Islet of Langerhans (tissue), 1 donor: ENCODE data around the gene AJM1.
"Not testable (repeated sequence)": the region's sequence is repeated elsewhere in the genome, so short reads cannot be mapped to it uniquely, and the experiment has no call there.

Source experiments
- FAIRE-seq: peaks from one replicate; lab custom pipeline; 2011; peaks lifted over from hg19 to GRCh38; lab: Jason Lieb, UNC

The AJM1 gene

DNA sequence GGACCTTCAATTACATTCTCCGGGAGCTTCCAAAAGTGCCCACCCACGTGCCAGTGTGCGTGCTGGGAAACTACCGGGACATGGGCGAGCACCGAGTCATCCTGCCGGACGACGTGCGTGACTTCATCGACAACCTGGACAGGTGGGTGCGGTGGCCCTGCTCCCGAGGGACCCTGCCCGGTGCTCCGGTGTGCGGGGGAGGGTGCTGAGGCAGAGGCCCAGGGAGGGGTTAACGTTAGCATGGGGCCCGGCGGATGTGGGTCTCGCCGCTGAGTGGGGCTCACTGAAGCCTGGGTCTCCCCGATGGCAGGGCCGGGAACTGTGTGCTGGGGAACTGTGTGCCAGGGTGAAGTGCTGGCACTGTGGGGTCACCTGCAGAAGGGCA is 10.6 kb upstream of the AJM1 start:
- no peak for FAIRE-seq

DNA sequence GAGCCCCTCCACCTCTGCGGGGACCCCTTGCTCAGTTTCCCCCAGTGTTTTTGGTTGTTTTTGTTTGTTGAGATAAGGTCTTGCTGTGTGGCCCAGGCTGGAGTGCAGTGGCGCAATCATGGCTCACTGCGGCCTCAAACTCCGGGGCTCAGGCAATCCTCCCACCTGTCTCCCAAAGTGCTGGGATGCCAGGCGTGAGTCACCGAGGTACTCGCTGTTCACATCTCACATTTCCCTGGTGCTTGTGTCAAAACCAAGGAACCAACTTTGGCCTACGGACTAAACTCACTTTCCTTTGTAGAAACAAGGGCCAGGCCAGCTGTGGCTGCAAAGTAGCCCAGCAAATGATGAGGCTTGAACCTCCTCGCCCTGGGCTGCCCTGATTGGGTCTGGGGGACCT is 9.7 kb upstream of the AJM1 start:
- FAIRE-seq, result no peak

DNA sequence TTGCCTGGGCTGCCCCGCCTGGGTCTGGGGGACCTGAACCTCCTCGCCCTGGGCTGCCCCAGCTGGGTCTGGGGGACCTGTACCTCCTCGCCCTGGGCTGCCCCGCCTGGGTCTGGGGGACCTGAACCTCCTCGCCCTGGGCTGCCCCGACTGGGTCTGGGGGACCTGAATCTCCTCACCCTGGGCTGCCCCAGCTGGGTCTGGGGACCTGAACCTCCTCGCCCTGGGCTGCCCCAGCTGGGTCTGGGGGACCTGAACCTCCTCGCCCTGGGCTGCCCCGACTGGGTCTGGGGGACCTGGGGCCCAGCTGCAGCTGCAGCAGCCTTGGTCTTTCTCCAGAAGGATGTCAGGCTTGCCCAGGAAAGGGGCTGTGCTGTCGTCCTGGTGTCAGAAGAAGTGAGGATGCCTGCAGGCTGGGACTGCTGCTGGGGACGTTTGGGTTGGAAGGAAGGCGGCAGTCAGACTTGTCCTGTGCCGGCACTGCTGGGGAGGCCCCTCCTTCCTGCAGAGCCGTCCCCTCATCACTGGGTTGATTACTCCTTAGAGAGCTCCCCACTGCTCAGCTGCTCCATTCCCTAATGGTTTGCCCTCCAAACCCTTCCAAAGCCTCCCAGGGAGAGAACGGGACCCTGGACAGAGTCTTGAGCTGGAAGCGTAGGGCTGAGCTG is 8.8 kb upstream of the AJM1 start:
- FAIRE-seq, result not testable (repeated sequence)

DNA sequence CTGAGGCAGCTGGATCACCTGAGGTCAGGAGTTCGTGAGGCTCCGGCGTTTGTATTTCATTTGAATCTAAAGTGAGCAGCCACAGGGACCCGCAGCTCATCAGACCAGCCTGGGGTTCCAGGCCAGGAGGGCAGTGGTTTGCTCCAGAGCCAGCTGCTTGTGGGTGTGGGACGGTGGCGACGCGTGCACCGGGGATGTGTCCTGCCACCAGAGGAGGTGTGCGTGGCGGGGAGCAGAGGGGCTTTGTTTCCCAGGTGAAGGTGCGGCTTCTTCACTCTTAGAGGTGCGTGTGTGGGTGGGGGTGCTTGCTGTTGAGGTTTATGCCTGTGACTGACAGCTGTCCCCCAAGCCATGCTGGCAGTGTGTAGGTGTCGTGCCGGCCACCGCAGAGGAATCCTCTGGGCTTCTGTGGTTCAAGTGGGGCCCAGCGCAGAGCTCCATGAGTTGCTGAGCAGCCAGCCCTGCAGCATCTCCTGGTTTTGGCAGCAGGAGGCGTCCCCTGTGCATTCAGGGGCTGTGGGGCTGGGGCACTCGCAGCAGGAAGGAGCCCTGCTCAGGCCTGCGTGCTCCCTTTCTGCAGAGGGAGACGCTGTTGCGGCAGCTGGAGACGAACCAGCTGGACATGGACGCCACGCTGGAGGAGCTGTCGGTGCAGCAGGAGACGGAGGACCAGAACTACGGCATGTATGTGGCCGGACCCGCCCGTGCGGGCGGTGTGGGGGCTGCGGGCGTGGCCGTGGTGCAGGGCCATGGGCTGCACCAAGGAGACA is 6.9 kb upstream of the AJM1 start:
- FAIRE-seq, result no peak

DNA sequence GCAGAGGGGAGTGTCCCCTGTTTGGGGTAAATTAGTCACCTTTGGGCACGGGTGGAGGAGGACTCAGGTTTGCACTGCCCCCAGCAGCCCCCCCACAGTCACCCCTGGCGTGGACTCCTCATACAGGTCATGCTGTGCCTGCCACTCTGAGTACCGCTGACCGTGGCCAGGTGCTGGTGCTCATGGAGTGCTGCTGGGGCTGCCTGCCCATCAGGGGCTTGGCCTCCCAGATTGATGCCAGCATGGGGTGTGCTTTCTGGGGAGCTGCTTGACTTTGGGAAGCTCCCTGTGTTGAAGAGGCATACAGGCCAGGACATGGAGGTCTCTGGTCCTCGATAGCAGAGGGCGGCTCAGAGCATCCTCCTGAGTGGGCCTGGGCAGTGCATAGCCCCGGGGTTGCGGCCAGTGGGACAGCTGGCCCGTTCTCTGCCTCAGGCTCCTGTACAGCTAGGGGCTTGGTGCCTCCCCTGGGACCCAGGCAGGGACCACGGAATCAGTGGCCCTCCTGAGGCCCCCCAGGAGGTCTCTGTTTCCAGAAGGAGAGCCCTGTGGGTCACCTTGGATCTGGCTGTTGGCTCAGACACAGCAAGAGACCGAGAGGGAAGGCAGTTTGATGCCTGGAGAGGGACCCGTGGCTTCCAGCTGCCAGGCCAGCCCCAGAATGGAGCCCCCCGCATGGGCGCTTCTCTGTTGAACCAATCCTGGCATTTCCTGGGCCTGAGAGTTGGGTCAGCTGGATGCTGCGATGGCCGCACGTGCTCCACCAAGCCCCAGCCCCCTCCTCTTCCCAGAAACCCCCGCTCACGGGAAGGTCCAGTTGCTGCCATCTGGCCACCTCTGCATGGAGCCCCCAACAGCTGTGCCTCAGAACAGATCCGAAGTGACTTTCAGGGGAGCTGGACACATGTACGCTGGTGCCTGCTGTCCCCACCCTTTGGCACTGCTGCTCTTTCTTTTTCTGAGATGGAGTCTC is 6.1 kb upstream of the AJM1 start:
- FAIRE-seq, result no peak

DNA sequence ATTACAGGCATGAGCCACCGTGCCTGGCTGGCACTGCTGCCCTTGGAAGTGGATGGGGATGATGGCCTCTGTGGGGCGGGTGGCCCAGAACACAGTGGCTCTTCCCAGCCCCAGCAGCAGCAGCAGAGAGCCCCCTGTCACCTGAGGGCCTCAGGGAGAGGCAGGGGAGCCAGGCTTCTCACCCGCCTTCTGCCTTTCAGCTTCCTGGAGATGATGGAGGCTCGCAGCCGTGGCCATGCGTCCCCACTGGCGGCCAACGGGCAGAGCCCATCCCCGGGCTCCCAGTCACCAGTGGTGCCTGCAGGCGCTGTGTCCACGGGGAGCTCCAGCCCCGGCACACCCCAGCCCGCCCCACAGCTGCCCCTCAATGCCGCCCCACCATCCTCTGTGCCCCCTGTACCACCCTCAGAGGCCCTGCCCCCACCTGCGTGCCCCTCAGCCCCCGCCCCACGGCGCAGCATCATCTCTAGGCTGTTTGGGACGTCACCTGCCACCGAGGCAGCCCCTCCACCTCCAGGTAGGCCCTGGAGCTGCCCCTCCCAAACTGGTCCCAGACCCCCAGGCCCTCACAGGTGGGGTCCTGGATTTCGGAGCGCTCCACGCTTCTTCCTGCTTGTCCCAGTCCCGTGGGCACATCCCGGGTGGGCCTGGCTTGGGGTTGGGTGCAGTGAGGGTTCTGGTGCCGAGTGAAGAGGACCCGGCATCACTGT is 5.0 kb upstream of the AJM1 start:
- no peak for FAIRE-seq

DNA sequence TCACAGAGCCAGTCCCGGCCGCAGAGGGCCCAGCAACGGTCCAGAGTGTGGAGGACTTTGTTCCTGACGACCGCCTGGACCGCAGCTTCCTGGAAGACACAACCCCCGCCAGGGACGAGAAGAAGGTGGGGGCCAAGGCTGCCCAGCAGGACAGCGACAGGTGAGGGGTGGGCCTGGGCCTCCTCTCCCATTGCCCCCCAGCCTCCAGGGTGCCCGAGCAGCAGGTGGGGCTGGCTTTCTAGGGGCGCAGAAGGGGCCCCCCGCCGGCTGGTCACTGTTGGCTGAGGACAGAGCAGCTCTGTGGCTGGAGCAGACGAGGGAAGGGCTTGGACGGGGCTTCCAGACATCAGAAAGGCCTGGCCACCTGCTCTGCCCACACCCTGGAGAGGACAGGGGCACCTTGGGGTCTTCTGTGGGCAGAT is 4.4 kb upstream of the AJM1 start:
- FAIRE-seq, result not testable (repeated sequence)

DNA sequence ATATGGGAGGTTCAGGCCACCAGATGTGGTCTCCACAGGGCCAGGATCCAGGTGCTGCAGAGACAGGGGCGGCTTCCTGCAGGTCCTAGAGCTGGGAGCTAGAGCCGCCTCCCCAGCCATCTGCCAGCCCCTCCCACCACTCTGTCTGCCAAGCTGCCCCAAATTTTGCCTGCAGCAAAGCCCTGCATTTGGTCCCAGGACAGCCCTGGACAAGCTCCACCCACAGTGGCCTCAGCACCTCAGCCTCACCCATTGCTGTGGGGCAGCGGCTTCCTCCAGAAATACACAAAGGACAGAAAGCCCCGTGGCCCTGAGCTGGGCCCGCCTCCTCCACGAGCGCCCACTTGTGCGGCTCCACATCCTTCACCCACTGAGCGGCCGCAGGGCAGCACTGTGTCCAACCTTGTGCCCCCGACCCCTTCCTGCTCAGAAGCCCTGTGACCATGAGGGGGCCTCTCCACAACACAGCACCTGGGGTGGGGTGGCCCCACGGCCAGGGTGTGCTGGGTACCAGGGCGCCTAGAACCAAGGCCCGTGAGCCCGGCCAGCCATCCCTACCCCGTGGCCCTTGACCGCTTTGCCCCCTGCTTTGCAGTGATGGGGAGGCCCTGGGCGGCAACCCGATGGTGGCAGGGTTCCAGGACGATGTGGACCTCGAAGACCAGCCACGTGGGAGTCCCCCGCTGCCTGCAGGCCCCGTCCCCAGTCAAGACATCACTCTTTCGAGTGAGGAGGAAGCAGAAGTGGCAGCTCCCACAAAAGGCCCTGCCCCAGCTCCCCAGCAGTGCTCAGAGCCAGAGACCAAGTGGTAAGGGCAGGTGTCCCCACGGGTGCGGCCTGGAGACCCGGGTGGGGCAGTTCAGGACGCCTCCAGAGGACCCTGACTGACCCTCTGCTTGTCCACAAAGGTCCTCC is 3.7 kb upstream of the AJM1 start:
- FAIRE-seq, result no peak

DNA sequence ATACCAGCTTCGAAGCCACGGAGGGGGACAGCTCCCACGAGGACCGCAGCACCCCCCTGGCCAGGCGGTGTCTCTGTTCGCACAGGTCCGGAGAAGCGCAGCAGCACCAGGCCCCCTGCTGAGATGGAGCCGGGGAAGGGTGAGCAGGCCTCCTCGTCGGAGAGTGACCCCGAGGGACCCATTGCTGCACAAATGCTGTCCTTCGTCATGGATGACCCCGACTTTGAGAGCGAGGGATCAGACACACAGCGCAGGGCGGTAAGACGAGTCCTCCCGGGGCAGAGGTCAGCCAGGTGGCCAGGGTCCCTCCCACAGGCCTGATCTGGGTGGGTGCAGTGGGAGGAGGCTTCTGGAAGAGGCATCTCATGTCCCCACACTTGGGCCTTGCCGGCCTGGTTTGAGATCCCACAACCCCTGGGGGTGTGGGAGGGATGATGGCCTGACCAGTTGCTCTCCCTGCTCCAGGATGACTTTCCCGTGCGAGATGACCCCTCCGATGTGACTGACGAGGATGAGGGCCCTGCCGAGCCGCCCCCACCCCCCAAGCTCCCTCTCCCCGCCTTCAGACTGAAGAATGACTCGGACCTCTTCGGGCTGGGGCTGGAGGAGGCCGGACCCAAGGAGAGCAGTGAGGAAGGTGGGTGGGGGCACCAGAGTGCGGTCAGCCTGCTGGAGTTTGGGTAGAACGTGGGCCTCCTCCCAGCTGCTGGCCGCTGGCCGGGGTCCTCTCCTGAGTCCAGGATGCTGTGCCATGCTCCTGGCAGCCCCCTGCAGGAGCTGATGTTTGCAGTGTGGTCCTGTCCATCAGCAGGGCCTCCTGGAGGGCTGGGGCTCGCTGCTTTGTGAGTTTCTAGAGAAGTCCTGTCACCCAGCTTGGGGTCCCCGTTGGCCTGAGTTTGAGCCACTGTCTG is 2.8 kb upstream of the AJM1 start:
- FAIRE-seq, result no peak

DNA sequence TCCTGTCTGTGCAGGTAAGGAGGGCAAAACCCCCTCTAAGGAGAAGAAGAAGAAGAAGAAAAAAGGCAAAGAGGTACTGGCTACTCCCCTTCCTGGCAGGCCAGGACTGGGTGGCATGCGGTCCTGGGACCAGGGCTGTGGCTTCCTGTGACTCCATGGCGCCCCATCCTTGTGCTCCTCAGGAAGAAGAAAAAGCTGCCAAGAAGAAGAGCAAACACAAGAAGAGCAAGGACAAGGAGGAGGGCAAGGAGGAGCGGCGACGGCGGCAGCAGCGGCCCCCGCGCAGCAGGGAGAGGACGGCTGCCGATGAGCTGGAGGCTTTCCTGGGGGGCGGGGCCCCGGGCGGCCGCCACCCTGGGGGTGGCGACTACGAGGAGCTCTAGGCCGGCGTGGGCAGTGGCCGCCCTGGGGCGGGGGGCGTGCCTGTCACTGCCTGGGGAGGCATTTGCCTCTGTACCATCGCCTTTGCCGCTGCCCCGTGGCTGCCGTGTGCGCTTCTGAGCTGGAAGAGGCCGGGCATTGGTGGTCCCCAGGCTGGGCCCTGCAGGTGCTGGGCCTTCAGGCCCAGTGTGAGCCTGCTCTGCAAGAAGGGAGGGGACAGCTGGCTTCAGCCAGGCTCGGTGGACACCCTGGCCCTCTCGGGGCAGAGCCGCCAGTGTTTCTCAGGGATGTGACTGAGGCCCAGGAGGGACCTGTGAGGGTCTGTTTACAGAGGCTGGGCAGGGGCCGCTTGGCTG is 2.0 kb upstream of the AJM1 start:
- no peak for FAIRE-seq

DNA sequence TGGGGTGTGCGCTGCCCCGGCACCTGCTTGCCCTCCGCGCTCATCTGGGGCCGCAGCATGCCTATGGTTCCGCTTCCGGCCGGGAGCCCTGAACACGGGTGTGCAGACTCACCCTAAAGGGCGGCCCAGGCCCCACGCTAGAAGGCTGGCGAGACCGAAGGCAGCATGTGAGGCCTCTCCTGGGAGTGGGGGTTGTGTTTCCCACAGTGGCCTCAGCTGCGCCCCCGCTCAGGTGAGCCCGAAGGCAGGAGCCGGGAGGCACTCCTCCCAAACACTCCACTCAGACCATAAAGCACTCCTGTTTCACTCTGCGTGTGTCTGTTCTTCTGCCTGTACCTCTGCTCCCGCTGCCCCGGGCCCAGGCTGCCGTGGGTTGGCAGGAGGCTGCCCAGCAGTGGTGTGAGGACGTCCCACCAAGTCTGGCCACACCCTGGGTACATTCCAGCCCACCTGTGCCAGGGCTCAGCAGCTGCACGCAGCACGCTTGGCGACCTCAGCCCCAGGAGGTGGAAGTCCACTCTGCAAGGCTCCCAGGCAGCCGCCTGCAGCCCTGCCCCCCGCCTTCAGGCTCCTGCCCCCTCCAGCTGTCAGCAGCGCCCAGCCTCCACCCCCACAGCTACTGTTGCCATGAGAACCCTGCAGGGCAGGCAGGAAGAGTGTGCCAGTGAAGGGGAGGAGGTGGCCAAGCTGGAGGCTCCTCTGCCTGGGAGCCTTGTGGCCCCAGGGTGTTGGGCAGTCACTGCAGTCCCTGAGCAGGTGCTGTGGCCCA is 1.2 kb upstream of the AJM1 start:
- peak; percentile 5 for FAIRE-seq

DNA sequence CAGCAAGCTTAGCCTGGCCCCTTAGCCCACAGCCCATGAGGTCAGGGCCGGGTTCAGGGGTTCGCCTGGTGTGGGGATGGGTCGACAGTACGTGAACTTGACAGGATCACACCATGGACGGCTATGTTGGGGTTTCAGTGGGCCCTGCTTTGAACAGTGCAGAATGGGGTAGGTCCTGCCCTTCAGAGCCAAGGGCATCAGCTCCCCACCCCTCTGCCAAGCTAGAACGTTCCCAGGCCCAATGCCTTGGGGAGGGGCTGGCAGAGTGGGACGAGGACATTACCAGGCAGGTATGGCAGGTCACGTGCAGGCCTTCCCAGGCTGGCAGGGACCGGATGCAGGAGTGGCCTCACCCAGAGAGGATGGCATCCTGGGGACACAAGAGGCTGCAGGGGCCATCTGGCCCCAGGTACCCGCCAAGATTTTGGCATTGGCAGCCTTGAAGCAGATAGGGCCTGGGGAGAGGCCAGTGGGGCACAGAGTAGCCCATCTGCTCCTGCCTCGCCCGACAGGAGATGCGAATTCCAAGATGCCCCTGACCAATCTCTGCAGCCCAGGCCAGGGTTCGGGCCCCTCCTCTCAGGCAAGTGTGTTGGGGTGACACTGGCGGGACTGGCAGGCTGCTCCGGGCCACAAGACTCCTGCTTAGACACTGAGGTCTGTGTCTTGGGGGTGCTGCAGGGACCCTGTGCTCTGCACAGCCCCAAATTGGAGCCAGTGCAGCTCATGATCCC is 465 bp upstream of the AJM1 start:
- FAIRE-seq, result not testable (repeated sequence)

DNA sequence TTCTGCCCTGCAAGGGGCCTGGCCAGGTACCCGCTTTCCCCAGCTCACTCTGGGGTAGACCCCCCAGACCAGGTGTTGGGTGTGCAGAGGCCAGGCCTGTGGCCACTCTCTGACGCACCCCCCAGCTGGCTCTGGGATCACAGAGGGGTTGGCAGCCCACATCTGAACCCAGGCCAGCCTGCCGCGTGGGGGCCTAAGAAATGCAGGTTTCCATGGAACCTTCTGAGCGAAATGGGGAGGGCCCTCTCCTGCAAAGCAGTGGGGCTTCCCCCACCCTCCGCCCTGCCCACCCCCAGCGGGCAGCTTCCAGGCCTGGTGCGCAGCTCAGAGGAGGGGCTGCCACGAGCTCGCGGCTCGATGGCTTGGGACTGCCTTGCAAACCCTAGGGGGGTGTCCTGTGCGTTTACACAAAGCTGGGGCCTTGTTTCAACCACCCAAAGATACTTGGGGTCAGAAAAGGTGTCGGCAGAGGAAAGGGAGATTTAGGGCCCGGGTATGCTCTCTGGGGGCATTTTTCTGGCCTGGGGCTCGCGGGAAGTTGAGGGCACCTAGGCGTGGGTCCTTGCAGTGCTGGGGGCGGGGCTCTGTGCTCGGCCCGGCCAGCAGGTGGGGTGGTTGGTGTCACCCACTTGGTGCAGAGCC is 1.0 kb downstream of the AJM1 start:
- not testable (repeated sequence) for FAIRE-seq

DNA sequence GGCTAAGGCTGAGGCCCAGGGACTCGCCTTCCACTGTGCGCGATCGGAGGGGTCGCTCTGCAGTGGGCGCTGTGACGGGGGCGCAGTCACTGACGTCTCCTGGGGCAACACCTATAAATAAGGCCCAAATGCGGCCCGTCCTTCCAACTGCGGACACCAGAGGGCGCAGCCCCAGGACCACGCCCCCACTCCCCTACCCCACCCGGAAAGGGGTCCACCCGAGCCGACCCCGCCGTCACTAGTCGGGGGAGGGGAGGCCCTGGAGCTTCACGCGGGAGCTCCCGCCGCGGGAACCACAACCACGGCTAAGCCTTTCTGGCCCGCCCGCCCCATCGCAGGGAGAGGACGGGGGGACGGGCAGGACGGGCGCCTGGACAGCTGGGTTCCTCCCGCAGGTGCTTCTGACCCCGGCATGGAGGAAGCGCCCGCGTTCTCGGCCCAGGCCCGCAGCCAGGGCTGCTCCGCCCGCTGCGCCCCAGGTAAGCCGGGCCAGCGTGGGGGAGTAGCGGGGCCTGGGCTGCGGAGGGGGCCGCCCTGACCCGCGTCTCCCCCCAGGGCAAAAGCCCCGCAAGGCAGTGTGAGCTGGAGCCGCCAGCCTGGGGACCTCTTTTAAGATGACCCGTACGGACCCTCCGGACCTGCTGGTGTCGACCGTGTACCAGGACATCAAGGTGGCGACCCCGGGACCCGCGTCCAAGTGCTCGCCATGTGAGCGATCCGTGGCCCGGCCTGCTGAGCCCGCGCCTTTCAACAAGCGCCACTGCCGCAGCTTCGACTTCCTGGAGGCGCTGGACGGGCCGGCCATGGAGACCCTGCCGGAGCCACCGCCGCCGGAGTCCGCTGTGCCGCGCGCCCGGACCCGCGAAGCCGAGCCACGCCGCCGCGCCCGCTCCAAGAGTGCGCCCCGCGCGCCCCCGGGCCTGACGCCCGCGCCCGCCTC is 1.8 kb downstream of the AJM1 start:
- FAIRE-seq, result not testable (repeated sequence)

DNA sequence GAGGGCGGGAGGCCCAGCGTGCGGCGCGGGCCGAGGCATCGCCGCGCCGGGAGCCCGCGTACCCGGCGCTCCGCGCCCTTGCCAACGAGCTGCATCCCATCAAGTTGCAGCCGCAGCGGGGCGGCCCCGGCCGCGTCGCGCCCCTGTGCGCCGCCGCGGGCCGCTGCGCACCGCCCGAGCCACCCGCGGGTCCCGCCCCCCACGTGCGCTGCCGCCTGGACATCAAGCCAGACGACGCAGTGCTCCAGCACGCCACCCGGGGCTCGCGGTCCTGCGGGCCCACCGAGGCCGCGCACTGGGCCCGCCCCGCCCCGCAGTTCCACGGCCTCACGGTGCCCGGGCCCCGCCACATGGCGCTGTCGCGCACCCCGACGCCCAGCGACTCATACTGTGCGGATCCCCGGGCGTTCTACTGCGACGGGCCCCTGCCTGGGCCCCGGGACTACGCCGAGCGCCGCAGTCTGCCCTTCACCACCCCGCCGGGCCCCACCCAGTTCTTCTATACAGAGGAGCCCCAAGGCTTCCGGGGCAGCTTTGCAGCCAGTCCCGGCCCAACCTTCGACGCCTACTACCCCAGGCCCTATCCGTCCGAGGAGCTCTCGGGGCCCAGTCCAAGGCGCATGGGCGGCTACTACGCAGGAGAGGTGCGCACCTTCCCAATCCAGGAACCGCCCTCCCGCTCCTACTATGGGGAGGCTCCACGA is 2.6 kb downstream of the AJM1 start:
- FAIRE-seq, result no peak
